COLO829 (cell line): ENCODE data around the gene DGCR2.
"Not testable (repeated sequence)": the region's sequence is repeated elsewhere in the genome, so short reads cannot be mapped to it uniquely, and the experiment has no call there.

Experiments used
- DNase-seq: peaks from one replicate; pipeline ENCODE4 v3.0.0; 2012; ENCODE audit warnings: low spot score

Gene DGCR2

DNA sequence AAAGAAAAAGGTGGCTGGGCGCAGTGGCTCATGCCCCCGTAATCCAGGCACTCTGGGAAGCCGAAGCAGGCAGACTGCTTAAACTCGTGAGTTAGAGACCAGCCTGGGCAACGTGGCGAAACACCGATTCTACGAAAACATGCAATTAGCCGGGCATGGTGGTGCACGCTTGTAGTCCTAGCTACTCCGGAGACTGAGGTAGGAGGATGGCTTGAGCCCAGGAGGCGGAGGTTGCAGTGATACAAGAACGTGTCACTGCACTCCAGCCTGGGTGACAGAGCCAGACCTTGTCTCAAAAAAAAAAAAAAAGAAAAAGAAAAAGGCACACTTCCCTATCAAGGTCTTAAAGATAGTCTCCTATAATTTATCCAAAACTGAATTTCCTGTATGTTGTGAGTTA lies 39.4 kb downstream of the DGCR2 start:
- no peak for DNase-seq

DNA sequence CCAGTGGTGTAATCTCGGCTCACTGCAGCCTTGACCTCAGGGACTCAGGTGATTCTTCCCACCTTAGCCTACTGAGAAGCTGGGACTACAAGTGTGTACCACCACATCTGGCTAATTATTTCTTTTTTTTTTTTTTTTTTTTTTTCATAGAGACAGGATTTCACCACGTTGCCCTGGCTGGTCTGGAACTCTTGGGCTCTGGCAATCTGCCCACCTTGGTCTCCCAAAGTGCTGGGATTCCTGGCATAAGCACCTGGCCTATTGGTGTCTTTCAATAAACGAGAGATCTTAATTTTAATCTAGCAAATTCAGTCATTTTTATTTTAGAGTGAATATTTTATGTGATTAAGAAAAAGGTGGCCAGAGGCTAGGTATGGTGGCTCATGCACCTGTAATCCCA lies 40.1 kb downstream of the DGCR2 start:
- no peak for DNase-seq

- no peak for DNase-seq
Measured at GRCh38 chr22:19081351-19081750, 40.9 kb downstream of the DGCR2 start.

GRCh38 chr22:19080853-19081252 lies 41.4 kb downstream of the DGCR2 start:
- DNase-seq, result no peak

- DNase-seq, result no peak
Measured at GRCh38 chr22:19079691-19080090, 42.5 kb downstream of the DGCR2 start.

GRCh38 chr22:19075404-19075803 lies 46.8 kb downstream of the DGCR2 start:
- no peak for DNase-seq

DNA sequence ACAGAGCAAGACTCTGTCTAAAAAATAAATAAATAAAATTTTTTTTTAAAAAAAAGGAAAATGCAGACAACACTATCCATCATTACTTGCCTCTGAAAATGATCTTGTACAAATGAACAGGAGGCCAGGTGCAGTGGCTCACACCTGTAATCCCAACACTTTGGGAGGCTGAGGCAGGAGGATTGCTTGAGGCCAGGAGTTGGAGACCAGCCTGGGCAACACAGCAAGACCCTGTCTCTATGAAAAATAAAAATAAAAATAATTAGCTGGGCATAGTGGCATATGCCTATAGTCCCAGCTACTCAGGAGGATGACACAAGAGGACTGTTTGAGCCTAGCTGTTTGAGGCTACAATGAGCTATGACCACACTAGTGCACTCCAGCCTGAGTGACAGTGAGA lies 49.4 kb downstream of the DGCR2 start:
- not testable (repeated sequence) for DNase-seq

DNA sequence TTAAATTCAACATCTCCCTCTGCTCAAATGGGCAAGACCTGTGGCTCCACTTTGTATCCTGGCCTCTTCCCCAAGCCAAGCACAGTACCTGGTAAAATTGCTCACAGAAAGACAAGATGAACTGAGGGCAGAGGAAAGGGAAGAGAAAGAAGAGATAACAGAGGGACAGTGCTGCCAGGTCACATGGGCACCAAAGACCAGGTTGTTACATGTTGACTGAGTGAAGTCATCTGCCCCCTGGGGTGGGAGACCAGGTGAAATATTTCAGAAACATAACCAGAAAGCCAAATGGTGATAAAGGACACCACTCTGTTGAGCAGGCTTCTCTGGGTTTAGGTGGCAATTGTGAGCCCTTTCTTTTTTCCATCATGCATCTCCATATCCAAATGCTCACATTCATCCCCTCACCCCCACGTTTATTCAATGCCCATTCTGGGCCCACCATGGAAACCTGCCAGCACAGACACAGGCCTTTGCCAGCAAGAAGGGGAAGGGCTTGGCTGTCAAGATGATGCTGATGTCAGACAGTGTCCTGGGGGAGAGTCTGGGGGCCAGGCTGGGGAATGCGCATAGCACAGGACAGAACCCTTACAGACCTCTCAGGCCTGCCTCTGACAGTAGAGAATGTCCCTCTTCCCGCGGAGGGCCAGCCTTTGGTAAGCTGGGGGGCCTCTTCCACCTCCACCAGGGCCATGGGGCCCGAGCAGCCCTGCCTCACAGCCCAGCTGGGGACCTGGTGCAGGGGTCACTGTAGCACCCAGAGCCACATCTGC lies 51.6 kb downstream of the DGCR2 start:
- DNase-seq, result no peak

DNA sequence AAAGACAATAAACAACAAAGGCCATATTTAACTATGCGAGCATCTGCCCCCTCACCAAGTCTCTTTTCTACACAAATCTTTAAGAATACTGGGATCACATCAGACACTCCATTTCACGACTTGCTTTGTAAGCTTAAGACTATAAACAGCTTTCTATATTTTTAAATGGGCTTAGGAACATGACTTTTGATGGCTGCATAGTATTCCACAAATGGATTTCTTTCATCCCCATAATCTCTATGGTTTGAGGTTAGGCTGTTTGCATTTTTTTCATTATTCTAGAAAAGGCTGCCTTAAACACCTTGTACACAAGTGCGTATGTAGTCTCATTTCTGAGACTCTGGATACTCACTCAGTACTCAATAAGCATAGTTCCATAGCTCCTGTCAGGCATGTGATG lies 52.8 kb downstream of the DGCR2 start:
- DNase-seq, result no peak

DNA sequence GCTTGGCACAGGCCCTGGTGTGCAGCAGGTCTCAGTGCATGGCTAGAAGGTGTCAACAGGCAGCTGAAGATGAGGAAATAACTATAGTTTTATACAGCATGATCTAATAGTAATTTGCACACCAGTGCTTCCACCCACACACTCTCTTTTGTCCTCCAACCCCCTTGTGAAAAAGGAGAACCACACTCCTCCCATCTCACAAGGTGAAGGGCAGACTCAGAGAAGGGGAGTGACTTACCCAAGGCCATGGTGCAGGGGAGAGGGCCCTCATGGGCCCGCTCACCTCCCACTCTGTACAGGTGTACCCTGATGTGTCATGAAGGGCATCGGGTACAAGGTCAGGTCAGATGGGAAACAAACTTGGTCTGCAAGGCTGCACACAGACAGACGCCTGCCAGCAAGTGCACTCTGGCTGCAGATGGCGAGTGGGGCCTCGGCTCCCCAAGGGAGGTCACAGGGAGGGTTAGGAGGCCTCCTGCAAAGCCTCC lies 53.4 kb downstream of the DGCR2 start:
- no peak for DNase-seq

DNA sequence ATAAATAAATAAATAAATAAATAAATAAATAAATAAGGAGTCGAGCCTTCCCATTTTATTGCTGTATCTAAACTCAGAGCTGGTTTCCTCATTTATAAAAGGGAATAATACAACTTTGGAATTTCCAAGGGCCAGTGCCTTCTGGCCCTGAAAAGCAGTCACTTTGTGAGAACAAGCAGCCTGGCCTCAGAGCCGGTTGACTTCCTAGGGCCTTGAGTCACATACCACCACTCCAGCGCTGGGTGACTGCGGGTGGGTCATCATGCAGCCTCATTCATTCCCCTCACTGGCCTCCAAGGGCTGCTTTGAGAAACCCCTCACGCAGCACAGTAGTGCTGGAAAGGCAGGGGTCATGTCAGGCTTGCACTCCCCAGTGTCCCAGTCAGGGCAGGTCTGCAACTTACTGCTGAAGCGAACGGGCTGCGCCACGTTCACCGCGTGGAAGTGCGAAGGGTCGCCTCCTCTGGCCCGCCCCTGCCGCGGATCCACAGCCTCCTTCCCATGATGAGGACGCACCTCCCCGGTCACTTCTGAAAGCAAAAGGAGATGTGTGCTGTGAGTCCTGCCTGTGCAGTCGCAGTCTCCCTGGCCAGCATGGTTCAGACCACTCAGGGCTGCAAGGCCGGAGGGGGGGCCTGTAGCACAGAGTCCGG lies 54.4 kb downstream of the DGCR2 start:
- no peak for DNase-seq

- DNase-seq, result no peak
Measured at GRCh38 chr22:19066531-19067271, 55.5 kb downstream of the DGCR2 start.

DNA sequence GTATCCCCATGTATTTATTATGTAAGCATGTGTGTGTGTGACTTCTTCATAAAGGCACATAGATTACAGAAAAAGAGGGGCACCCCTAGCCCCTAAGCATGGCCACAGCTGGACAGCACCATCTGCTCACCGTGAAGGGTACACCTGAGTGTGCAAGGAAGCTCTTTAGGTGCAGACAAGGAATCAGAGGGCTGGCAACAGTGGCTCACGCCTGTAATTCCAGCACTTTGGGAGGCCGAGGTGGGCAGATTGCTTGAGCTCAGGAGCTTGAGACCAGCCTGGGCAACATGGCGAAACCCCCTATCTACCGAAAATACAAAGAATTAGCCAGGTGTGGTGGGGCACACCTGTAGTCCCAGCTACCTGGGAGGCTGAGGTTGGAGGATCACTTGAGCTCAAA lies 56.3 kb downstream of the DGCR2 start:
- no peak for DNase-seq

- no peak for DNase-seq
Measured at GRCh38 chr22:19065298-19065859, 56.8 kb downstream of the DGCR2 start.

DNA sequence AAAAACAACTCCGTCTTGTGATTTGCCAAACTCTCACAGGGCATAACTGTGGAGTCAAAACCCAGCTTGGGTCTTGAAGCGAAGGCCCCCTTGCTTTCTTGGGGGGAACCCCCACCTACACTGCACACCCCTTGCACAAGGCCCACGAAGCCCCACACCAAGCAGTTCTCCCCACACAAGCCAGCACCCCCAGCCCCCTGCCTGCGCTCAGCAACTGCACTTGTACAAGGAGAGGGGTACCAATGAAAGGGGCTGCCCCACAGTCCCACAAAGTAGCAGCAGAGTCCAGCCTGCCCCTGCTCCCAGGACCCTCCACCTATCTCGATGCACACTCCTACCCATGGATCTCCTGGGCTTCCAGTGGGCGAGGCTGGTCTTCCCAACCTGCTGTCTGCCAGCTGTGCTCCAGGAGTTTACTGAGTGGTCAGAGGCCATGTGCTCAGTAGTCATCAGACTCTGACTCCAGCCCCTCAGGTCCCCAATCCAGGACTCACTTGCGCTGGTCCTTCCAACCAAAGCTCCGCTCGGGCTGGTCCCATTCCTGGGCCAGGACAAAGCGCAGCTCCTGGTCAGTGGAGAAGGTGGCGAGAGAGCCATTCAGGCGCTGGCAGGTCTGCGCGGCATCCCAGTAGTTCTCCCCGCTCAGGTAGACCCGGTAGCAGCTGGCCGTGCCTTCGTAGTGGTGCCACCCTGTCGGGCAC lies 57.7 kb downstream of the DGCR2 start:
- DNase-seq, result no peak

GRCh38 chr22:19063581-19064353 lies 58.4 kb downstream of the DGCR2 start:
- DNase-seq, result no peak

- no peak for DNase-seq
Measured at GRCh38 chr22:19062943-19063308, 59.3 kb downstream of the DGCR2 start.

DNA sequence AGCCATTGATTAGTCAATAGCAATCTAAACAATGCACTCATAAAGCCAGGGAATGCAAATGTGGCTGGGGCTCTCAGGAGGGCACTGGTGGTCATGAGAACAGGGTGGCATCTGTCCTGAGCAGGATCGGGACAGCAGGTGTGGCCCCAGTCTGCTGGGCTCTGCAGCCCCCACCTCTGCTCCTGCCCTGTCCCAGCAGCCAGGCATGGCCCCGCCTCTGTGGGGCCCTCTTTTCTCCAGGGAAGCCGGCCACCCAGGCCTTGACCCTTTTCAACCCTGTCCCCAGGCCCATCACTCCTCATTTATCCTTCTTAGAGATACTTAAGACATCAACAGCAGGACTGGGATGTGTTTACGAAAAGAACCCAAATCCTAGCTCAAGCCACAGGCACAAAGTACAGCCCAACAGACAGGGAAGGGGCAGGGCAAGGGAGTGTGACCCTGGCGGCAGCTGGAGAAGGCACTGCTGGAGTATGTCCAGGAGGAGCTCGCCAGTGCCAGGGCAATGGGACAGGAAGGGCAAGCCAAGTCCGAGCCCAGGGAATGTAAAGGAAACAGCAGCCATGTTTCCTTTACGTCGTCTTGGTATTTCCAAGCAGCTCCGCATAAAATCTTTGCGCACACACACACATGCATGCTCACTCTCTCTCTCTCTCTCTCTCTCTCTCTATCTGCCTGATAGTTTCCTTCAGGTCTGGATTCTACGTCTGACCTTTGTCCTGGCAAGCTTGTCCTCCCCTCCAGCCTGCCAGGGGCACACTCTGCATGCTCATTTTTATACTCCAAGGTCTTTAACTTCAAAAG lies 59.9 kb downstream of the DGCR2 start:
- DNase-seq, result no peak

DNA sequence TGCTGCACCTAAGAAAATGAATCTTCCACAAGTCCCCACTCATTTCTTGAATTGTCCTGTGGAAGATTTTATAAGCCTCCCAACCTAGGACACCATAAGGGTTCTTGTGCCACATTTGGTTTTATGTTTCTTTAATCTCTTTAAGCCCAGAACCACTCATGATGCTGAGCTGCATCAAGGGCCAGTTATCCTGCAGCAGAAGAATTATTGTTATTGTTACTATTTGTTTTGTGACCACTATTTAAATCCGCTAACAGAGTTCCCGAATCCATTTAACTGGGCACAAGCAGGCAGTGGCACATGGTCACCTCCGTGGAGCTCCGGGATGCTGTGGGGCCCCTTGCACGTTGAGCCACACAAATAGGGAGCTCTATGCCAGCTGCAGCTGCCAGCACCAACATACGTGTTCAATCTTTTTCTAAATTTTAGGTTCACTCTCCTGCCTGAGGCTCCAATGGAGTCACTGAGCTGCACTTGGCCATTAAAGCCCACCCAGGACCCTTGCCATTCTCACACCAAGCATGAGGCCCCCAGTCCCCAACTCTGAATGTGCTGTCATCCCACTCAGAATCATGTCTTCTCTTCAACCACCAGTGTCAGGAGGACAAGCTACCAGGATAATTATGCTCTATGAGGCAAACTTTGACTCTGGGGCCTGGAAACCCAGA lies 60.6 kb downstream of the DGCR2 start:
- DNase-seq, result no peak
